Ishikawa (cell line): ENCODE data around the gene UVSSA.

Experiments used
- CEBPB ChIP-seq: IDR thresholded peaks from 2 replicates; pipeline ENCODE4 v1.6.1; 2012
- CREB1 ChIP-seq: IDR thresholded peaks from 2 replicates; pipeline ENCODE4 v1.6.1; 2012; ENCODE audit warnings: low read depth
- EGR1 ChIP-seq: IDR thresholded peaks from 2 replicates; pipeline ENCODE4 v1.6.1; 2012
- EP300 ChIP-seq: IDR thresholded peaks from 2 replicates; pipeline ENCODE4 v1.6.1; 2012; ENCODE audit warnings: borderline replicate concordance
- FOXM1 ChIP-seq: IDR thresholded peaks from 2 replicates; pipeline ENCODE4 v1.6.1; 2012; ENCODE audit warnings: low read depth, borderline replicate concordance
- MAX ChIP-seq: IDR thresholded peaks from 2 replicates; pipeline ENCODE4 v1.6.1; 2012
- NFIC ChIP-seq: IDR thresholded peaks from 2 replicates; pipeline ENCODE4 v1.6.1; 2012
- RAD21 ChIP-seq: IDR thresholded peaks from 2 replicates; pipeline ENCODE4 v1.6.1; 2012; ENCODE audit warnings: low read depth
- REST ChIP-seq: IDR thresholded peaks from 2 replicates; pipeline ENCODE4 v1.6.1; 2012; ENCODE audit warnings: low read depth, mild to moderate bottlenecking
- TAF1 ChIP-seq: IDR thresholded peaks from 2 replicates; pipeline ENCODE4 v1.6.1; 2012; ENCODE audit warnings: low read depth, mild to moderate bottlenecking
- TCF12 ChIP-seq: IDR thresholded peaks from 2 replicates; pipeline ENCODE4 v1.6.1; 2012; ENCODE audit warnings: low read depth
- TEAD4 ChIP-seq: IDR thresholded peaks from 2 replicates; pipeline ENCODE4 v1.6.1; 2012
- USF1 ChIP-seq: IDR thresholded peaks from 2 replicates; pipeline ENCODE4 v1.6.1; 2012
- YY1 ChIP-seq: IDR thresholded peaks from 2 replicates; pipeline ENCODE4 v1.6.1; 2012; ENCODE audit warnings: low read depth
- ZBTB7A ChIP-seq: IDR thresholded peaks from 2 replicates; pipeline ENCODE4 v1.6.1; 2012; ENCODE audit warnings: low read depth

UVSSA gene

GRCh38 chr4:1375761-1376322 is 28.8 kb downstream of the UVSSA start:
- TF ChIP-seq TEAD4 = no peak
- no peak for TF ChIP-seq ZBTB7A
- TF ChIP-seq TCF12 = no peak
- no peak for TF ChIP-seq YY1
- no peak for TF ChIP-seq CREB1
- TF ChIP-seq EP300 = no peak
- no peak for TF ChIP-seq FOXM1
- no peak for TF ChIP-seq USF1
- TF ChIP-seq TAF1 = no peak
- no peak for TF ChIP-seq MAX
- TF ChIP-seq REST = no peak

- TF ChIP-seq MAX = no peak
- TF ChIP-seq TEAD4 = no peak
- no peak for TF ChIP-seq TCF12
- no peak for TF ChIP-seq RAD21
- TF ChIP-seq TAF1 = no peak
- no peak for TF ChIP-seq ZBTB7A
- no peak for TF ChIP-seq CEBPB
These were observed 29.4 kb downstream of the UVSSA start for GRCh38 chr4:1376391-1376840.

- no peak for TF ChIP-seq NFIC
- no peak for TF ChIP-seq YY1
- no peak for TF ChIP-seq EGR1
- TF ChIP-seq REST = no peak
- TF ChIP-seq CEBPB = no peak
- TF ChIP-seq MAX = no peak
- TF ChIP-seq ZBTB7A = no peak
- TF ChIP-seq USF1 = no peak
- no peak for TF ChIP-seq RAD21
- TF ChIP-seq EP300 = no peak
These were observed 30.0 kb downstream of the UVSSA start for GRCh38 chr4:1376841-1377605.

- no peak for TF ChIP-seq YY1
- no peak for TF ChIP-seq CREB1
- no peak for TF ChIP-seq TEAD4
- no peak for TF ChIP-seq EP300
- no peak for TF ChIP-seq MAX
- TF ChIP-seq RAD21 = no peak
- no peak for TF ChIP-seq TAF1
- no peak for TF ChIP-seq CEBPB
- TF ChIP-seq NFIC = no peak
- no peak for TF ChIP-seq ZBTB7A
- no peak for TF ChIP-seq USF1
These were observed 30.7 kb downstream of the UVSSA start for GRCh38 chr4:1377606-1378261.
